ENCODE data around the gene SGTB. TPM values are rescaled to one million over a fixed set of nuclear protein-coding genes. Genes with fewer than 3 reads are reported as not detected.

The SGTB gene, protein sequence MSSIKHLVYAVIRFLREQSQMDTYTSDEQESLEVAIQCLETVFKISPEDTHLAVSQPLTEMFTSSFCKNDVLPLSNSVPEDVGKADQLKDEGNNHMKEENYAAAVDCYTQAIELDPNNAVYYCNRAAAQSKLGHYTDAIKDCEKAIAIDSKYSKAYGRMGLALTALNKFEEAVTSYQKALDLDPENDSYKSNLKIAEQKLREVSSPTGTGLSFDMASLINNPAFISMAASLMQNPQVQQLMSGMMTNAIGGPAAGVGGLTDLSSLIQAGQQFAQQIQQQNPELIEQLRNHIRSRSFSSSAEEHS
- total RNA-seq (2021; fragmentation: NEBNext Ultra II Directional; extraction: Animal tissue kit (Norgen Biotek cat#: 25700)) (17.8 and 18.7 TPM in 2 replicates), polyA plus RNA-seq (2011; rRNA removed) (2.1 and 2.2 TPM in 2 replicates), polyA minus RNA-seq (2011; rRNA and poly(A)+ RNA removed) (5.4 and 10.8 TPM in 2 replicates)
- polyA plus RNA-seq (2011; cell fraction: cytosol; rRNA removed), result 2.7 TPM
- polyA plus RNA-seq (2011; cell fraction: nucleus; rRNA removed), result 3.3 TPM
- polyA plus RNA-seq (2012, experiment 1 of 2), result 4.2 to 8.9 TPM (median 5.5 TPM) in 4 replicates
- polyA plus RNA-seq (2012, experiment 2 of 2), result 0.52 TPM
- polyA plus RNA-seq (2013, experiment 1 of 2), result 6.7 TPM
- 5.8 TPM for polyA plus RNA-seq (2013, experiment 2 of 2)
- polyA minus RNA-seq (2011; cell fraction: cytosol; rRNA and poly(A)+ RNA removed), result 4.3 TPM
- 16.2 TPM for polyA minus RNA-seq (2011; cell fraction: nucleus; rRNA and poly(A)+ RNA removed)
- long read RNA-seq, experiment 1, full-length matches to known transcripts, result 4 of 19 reads
- long read RNA-seq, experiment 1, partial matches to known transcripts, result 3 of 19 reads
- long read RNA-seq, experiment 1, other reads (novel, unspliced or antisense), result 12 of 19 reads
- long read RNA-seq, experiment 2, result 0 reads

DNA sequence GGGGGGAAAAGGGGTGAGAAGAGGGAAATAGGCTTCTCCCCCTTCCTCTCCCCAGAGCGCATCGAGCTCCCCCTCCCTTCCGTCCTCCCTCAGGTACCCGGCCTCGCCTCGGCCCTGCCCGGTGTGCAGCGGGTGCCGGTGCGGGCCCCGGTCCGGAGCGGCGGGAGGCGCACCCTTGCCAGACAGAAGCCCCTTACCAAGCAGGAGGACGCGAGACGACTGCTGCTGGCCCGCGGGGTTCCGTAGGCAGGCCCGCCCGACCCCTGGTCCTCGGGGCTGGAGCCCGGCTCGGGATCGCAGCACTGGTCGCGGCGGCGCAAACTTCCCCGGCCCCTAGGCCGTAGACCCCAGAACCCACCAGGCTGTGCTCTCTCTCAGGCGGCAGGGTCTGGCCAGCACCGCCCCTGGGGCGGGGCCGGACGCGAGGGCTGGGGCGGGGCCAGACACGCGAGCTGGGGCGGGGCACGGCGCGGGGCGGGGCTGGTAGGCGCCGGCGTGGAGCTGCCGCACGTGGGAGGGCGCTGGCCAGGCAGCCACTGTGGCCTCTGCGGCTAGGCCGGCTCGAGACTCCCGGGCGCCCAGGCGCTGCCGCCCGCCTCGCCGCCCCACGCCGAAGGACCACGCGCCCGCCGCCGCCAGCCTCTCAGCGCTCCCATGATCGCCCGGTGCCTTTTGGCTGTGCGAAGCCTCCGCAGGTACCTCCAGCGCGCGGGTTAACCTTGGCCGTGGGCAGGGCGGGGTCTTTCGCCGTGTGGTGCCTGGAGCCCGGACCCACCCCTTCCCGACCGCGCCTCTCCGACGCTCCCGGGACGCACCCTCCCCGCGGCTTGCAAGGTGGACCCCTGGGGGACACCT, at the start of gene SGTB, which contains the start of gene NLN:
TSS of gene SGTB (minus strand) at position 390 of the 855 bp plus-strand sequence. CDS start 1,302 bp downstream, outside the sequence.
TSS of gene NLN (plus strand) at position 486 of the 855 bp plus-strand sequence. CDS start at position 655, 169 bp downstream.
- Histone ChIP-seq H4K5ac (ENCODE audit: insufficient read length, low read depth, low read length) (peak within 1 kb of the TSS; percentile 68), H3K79me2 (ENCODE audit: control insufficient read depth in 1 of 2, insufficient read depth in 2 of 2, low read length in 2 of 2) (peaks cover 10 to 41% of the 10 kb centered on the region in 2 experiments), H3K9me3 (ENCODE audit: insufficient read depth in 2 of 2, low read depth in 1 of 2, low read length in 1 of 2) (no peaks in the 10 kb centered on the region), H3K36me3 (ENCODE audit: control insufficient read depth in 2 of 4, insufficient read depth in 4 of 4, low read length in 3 of 4) (no peaks in the 10 kb centered on the region; a peak in 1 of 8 replicates), H3K4me1 (replicated peaks in 1 of 4; ENCODE audit: control insufficient read depth in 3 of 4, insufficient read depth in 4 of 4, low read length in 3 of 4) (no peaks in the 10 kb centered on the region), H2AK5ac (ENCODE audit: low read depth, low read length) (no peak within 1 kb of the TSS; the same call in 1 of the 2 replicates), H3K27ac (ENCODE audit: low read depth, low read length) (peak within 1 kb of the TSS; percentile 77), H4K8ac (ENCODE audit: extremely low read depth, insufficient read depth, low read length) (peak within 1 kb of the TSS; percentile 97; the same call in 1 of the 2 replicates), H4K91ac (replicated peaks; ENCODE audit: insufficient read length, low read length) (peak within 1 kb of the TSS; percentile 63), H2BK15ac (ENCODE audit: low read length) (no peak within 1 kb of the TSS), H3K23me2 (ENCODE audit: low read depth, low read length) (peaks cover 9% of the 10 kb centered on the region), H4K20me1 (replicated peaks in 1 of 2; ENCODE audit: control insufficient read depth in 1 of 2, insufficient read depth in 2 of 2, low read length in 2 of 2) (peaks cover 2 to 4% of the 10 kb centered on the region in 2 experiments), H3K23ac (ENCODE audit: insufficient read length) (no peak within 1 kb of the TSS), H3K27me3 (replicated peaks in 1 of 4; ENCODE audit: control insufficient read depth in 3 of 4, extremely low read depth in 1 of 4, insufficient read depth in 3 of 4, low read length in 3 of 4) (no peaks in the 10 kb centered on the region), H3K4me3 (ENCODE audit: extremely low read depth in 1 of 4, insufficient read depth in 2 of 4, low read depth in 3 of 4, low read length in 4 of 4) (peak within 1 kb of the TSS; percentile 78 to 95 (median 88)), H3K56ac (replicated peaks; ENCODE audit: insufficient read length, low read depth, low read length) (peak within 1 kb of the TSS; percentile 37), H3K9ac (replicated peaks in 1 of 4; ENCODE audit: extremely low read depth in 1 of 4, low read depth in 3 of 4, low read length in 3 of 4) (peak within 1 kb of the TSS; percentile 85 to 99 (median 94)), H3K4ac (replicated peaks; ENCODE audit: insufficient read length, low read depth, low read length) (no peak within 1 kb of the TSS), H2AFZ (ENCODE audit: low read length) (peak within 1 kb of the TSS; percentile 25), H3K79me1 (ENCODE audit: low read depth, low read length) (0 out of 2 replicates have a peak, but pooled peaks cover under 1% of the 10 kb centered on the region), H2BK5ac (ENCODE audit: low read depth, low read length) (peak within 1 kb of the TSS; percentile 84), H2BK12ac (ENCODE audit: low read depth, low read length) (peak within 1 kb of the TSS; percentile 2; the same call in 1 of the 2 replicates), H3K4me2 (ENCODE audit: insufficient read depth in 1 of 2, low read depth in 2 of 2, low read length in 2 of 2) (peak within 1 kb of the TSS; percentile 71 to 86), H3K14ac (ENCODE audit: insufficient read length) (no peak within 1 kb of the TSS), H3K18ac (ENCODE audit: extremely low read depth, low read length) (peak within 1 kb of the TSS; percentile 81), H2BK120ac (replicated peaks; ENCODE audit: low read depth, low read length) (no peak within 1 kb of the TSS), H2BK20ac (ENCODE audit: low read length) (no peak within 1 kb of the TSS)
- 1% methylated on average over 45 of the region's 92 CpGs; no CpG with 5 or more reads in 1 of the 2 experiments for WGBS, 2 experiments (ENCODE audit: extremely low coverage in 1 of 2, insufficient coverage in 1 of 2, insufficient read length in 1 of 2, insufficient replicate concordance in 2 of 2, low coverage in 1 of 2, low lambda C conversion rate in 2 of 2, missing lambda C conversion rate in 1 of 2)
- DNase-seq (ENCODE audit: low read depth in 1 of 2, low spot score in 2 of 2), result peak; percentile 46 to 93
- ChIA-PET CTCF (ENCODE audit: partially characterized antibody) (interaction anchor here (1.0 kb wide), 1 partner anchor 21 kb away, joined by 3 read pairs; no protein-coding TSS in a partner anchor), POLR2A (ENCODE audit: partially characterized antibody) (interaction anchor here (0.7 to 2.6 kb wide), 12 partner anchors 9 to 422 kb away, joined by 3 to 12 read pairs (median 3); partner anchors contain the start of genes ERBIN, SHLD3, SREK1 and TRAPPC13)
- no peak for FAIRE-seq
- TF ChIP-seq BACH1 (IDR thresholded peaks at IDR 0.05; ENCODE audit: low read length), result peak; percentile 19
- peak; percentile 48; the same call in 1 of the 2 replicates for TF ChIP-seq TBP (IDR thresholded peaks at IDR 0.05; ENCODE audit: low read depth, low read length)
- peak; percentile 6 for TF ChIP-seq TAF7 (optimal IDR thresholded peaks at IDR 0.05; ENCODE audit: borderline replicate concordance, low read depth, low read length)
- TF ChIP-seq TAF1 (IDR thresholded peaks at IDR 0.05; ENCODE audit: low read depth, low read length), result peak; percentile 75
- TF ChIP-seq, protein P1, sequence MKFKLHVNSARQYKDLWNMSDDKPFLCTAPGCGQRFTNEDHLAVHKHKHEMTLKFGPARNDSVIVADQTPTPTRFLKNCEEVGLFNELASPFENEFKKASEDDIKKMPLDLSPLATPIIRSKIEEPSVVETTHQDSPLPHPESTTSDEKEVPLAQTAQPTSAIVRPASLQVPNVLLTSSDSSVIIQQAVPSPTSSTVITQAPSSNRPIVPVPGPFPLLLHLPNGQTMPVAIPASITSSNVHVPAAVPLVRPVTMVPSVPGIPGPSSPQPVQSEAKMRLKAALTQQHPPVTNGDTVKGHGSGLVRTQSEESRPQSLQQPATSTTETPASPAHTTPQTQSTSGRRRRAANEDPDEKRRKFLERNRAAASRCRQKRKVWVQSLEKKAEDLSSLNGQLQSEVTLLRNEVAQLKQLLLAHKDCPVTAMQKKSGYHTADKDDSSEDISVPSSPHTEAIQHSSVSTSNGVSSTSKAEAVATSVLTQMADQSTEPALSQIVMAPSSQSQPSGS (IDR thresholded peaks at IDR 0.05; ENCODE audit: low read length), result no peak
